Right lobe of liver (tissue), 6 donors: ENCODE data around the gene ADAMTS2. TPM values are rescaled to one million over a fixed set of nuclear protein-coding genes. Genes with fewer than 3 reads are reported as not detected.

Source experiments
- ATAC-seq, 4 donors: fragments of 200-7000 bp; cut with Tn5 transposase; one replicate each; pipeline ENCODE4 v1.9.1; 2020; ENCODE audit warnings: mild to moderate bottlenecking in 4 of 4, moderate library complexity in 4 of 4
- DNase-seq, 3 donors: peaks; one replicate each; pipeline ENCODE4 v3.0.0-alpha.2; 2020
- H3K27ac ChIP-seq, 3 donors: fragments of 200-600 bp; one replicate each; pipeline ENCODE4 v1.8.0; 2022
- H3K27me3 ChIP-seq, 2 donors: fragments of 200-600 bp; one replicate each; pipeline ENCODE4 v1.8.0; 2022
- H3K36me3 ChIP-seq, 4 donors: fragments of 200-600 bp; sonication (generic) in 1 of 4; one replicate each; pipeline versions ENCODE4 v1.5.1 to v1.8.0; 2017 to 2022; ENCODE audit warnings: control low read depth in 1 of 4
- H3K4me1 ChIP-seq, 4 donors: fragments of 200-600 bp; sonication (generic) in 1 of 4; one replicate each; pipeline versions ENCODE4 v1.5.1 to v1.8.0; 2017 to 2022; ENCODE audit warnings: control low read depth in 1 of 4
- H3K4me3 ChIP-seq, 3 donors: fragments of 200-600 bp; one replicate each; pipeline ENCODE4 v1.8.0; 2022
- H3K9me3 ChIP-seq, 4 donors: fragments of 200-600 bp; sonication (generic) in 1 of 4; one replicate each; pipeline versions ENCODE4 v1.5.1 to v1.8.0; 2017 to 2022; ENCODE audit warnings: control low read depth in 1 of 4
- CTCF ChIP-seq, 4 donors: fragments of 200-600 bp in 3 of 4; fragments of 450-650 bp in 1 of 4; IDR thresholded peaks; one replicate each; pipeline versions ENCODE4 v1.5.1 to v1.8.0; 2016 to 2022; ENCODE audit warnings: antibody characterized with exemption in 4 of 4, mild to moderate bottlenecking in 2 of 4
- POLR2A ChIP-seq: fragments of 450-650 bp; IDR thresholded peaks from one replicate; pipeline ENCODE4 v1.6.1; 2017; ENCODE audit warnings: antibody characterized with exemption, mild to moderate bottlenecking
- WGBS: methylation state at CpG from one replicate; pipeline ENCODE4 v1.1.6; 2018; ENCODE audit warnings: low coverage, low lambda C conversion rate; ENCODE audit not compliant: insufficient coverage; ENCODE audit errors: missing lambda C conversion rate; 5-methylcytosine and 5-hydroxymethylcytosine counted together
- intact Hi-C, 2 donors: fragments of 100-400 bp; cut with DNase I; formaldehyde crosslinking; loops; one replicate each; pipeline versions ENCODE4 v1.11.2 to v1.14.1; 2022
- total RNA-seq, 6 experiments: library from RNA; depleted of rRNA in 2 of 6; stranded (reverse); fragments of >200 nt in 2 of 6; fragmentation: NEBNext Ultra II Directional in 3 of 6; extraction: Animal tissue kit (Norgen Biotek cat#: 25700) in 3 of 6; gene quantifications; one replicate each; pipeline versions ENCODE4 v1.1.0 to v1.2.4, GENCODE V29; 2016 to 2023
- donor health status: DM: no; HTN: yes; CAD: no.
- donor health status: DM: no; HTN: no; CAD: no.
- donor health status: DM: no; HTN: no; CAD: no.
- donor health status: DM: no; HTN: yes; CAD: no.
- donor health status: DM: no; HTN: yes; CAD: no.

ADAMTS2 gene
- total RNA-seq, 6 experiments from 2014 or later, result 6.3 to 18.9 (median 13.5) TPM

- ATAC-seq (no peak), DNase-seq (no peak)
- Histone ChIP-seq H3K9me3 (no peaks in the 10 kb centered on the region), H3K4me1 (no peaks in the 10 kb centered on the region), H3K27me3 (no peaks in the 10 kb centered on the region), H3K36me3 (no peaks in the 10 kb centered on the region), H3K27ac (no peak overlapping the region), H3K4me3 (no peak overlapping the region)
- intact Hi-C loops, result no loop called here
- TF ChIP-seq CTCF (IDR thresholded peaks at IDR 0.05), result no peak
- no peak for TF ChIP-seq POLR2A
- 80% methylated on average over 1 of the region's 2 CpGs for WGBS
Measured at GRCh38 chr5:179123109-179123426, 222.2 kb downstream of the ADAMTS2 start.

- TF ChIP-seq CTCF (IDR thresholded peaks at IDR 0.05) (no peak), POLR2A (no peak)
- Histone ChIP-seq H3K36me3 (no peaks in the 10 kb centered on the region), H3K4me3 (no peak overlapping the region), H3K27ac (no peak overlapping the region), H3K27me3 (no peaks in the 10 kb centered on the region), H3K9me3 (no peaks in the 10 kb centered on the region), H3K4me1 (no peaks in the 10 kb centered on the region)
- DNase-seq (peak in 1 of 3 donors; percentile 39), ATAC-seq (no peak)
- intact Hi-C loops, result no loop called here
- 53% methylated on average over 2 of the region's 19 CpGs for WGBS
Measured at GRCh38 chr5:179122411-179123108, 222.7 kb downstream of the ADAMTS2 start.

GRCh38 chr5:179121667-179122111 lies 223.6 kb downstream of the ADAMTS2 start:
- intact Hi-C loops, result no loop called here
- H3K4me3 ChIP-seq, result no peak overlapping the region
- DNase-seq (no peak), ATAC-seq (no peak)
- no peaks in the 10 kb centered on the region for H3K4me1 ChIP-seq
- no peak for TF ChIP-seq POLR2A
- no peak for TF ChIP-seq CTCF (IDR thresholded peaks at IDR 0.05)
- H3K9me3 ChIP-seq, result no peaks in the 10 kb centered on the region
- H3K36me3 ChIP-seq, result no peaks in the 10 kb centered on the region
- H3K27ac ChIP-seq, result no peak overlapping the region
- no CpG with 5 or more reads among the region's 25 CpGs for WGBS
- no peaks in the 10 kb centered on the region for H3K27me3 ChIP-seq

GRCh38 chr5:179120951-179121666 lies 224.2 kb downstream of the ADAMTS2 start:
- ATAC-seq, result no peak
- WGBS, result 87% methylated on average over 34 of the region's 75 CpGs
- TF ChIP-seq POLR2A (no peak), CTCF (IDR thresholded peaks at IDR 0.05) (no peak)
- intact Hi-C loops, result no loop called here
- no peaks in the 10 kb centered on the region for H3K36me3 ChIP-seq
- no peaks in the 10 kb centered on the region for H3K4me1 ChIP-seq
- H3K9me3 ChIP-seq, result no peaks in the 10 kb centered on the region
- no peaks in the 10 kb centered on the region for H3K27me3 ChIP-seq
- no peak for DNase-seq
- H3K4me3 ChIP-seq, result no peak overlapping the region
- H3K27ac ChIP-seq, result no peak overlapping the region
